Activated CD4-positive, alpha-beta memory T cell treated with anti-CD3 and anti-CD28 coated beads, Interleukin-2, amount 10 ng/mL, durations not matched to agents 7 days and 5 days (primary cell): Measurements from ENCODE around the gene ADAM19. TPM values are rescaled to one million over a fixed set of nuclear protein-coding genes. Genes with fewer than 3 reads are reported as not detected.

Source experiments
- CTCF ChIA-PET: fragments of 350-600 bp; sonication (Branson Sonifier 250); formaldehyde crosslinking; loops from one replicate; lab custom pipeline; 2021; ENCODE audit warnings: antibody characterized with exemption, inconsistent platforms; lab: Charles Lee
- POLR2A ChIA-PET: fragments of 350-600 bp; sonication (Branson Sonifier 250); formaldehyde crosslinking; loops from one replicate; lab custom pipeline; 2021; ENCODE audit warnings: antibody characterized with exemption; lab: Charles Lee
- DNase-seq: peaks from one replicate; pipeline ENCODE4 v3.0.0-alpha.2; 2020
- H3K27ac Mint-ChIP-seq: one replicate; pipeline ENCODE4 v1.8.0; 2021; ENCODE audit warnings: mild to moderate bottlenecking, mixed read lengths
- H3K27me3 Mint-ChIP-seq: one replicate; pipeline ENCODE4 v1.8.0; 2021; ENCODE audit warnings: mixed read lengths
- H3K36me3 Mint-ChIP-seq: one replicate; pipeline ENCODE4 v1.8.0; 2021; ENCODE audit warnings: low read depth, mixed read lengths
- H3K4me1 Mint-ChIP-seq: one replicate; pipeline ENCODE4 v1.8.0; 2021; ENCODE audit warnings: mixed read lengths
- H3K4me3 Mint-ChIP-seq: one replicate; pipeline ENCODE4 v1.8.0; 2021; ENCODE audit warnings: mild to moderate bottlenecking, mixed read lengths
- H3K9me3 Mint-ChIP-seq: one replicate; pipeline ENCODE4 v1.8.0; 2021; ENCODE audit warnings: mixed read lengths
- total RNA-seq, 2 experiments: library from RNA; stranded (reverse); gene quantifications; one replicate each; pipeline ENCODE4 v1.2.3, GENCODE V29; 2021

The ADAM19 gene
- total RNA-seq, 2 experiments from 2014 or later: 309 to 313 TPM

DNA sequence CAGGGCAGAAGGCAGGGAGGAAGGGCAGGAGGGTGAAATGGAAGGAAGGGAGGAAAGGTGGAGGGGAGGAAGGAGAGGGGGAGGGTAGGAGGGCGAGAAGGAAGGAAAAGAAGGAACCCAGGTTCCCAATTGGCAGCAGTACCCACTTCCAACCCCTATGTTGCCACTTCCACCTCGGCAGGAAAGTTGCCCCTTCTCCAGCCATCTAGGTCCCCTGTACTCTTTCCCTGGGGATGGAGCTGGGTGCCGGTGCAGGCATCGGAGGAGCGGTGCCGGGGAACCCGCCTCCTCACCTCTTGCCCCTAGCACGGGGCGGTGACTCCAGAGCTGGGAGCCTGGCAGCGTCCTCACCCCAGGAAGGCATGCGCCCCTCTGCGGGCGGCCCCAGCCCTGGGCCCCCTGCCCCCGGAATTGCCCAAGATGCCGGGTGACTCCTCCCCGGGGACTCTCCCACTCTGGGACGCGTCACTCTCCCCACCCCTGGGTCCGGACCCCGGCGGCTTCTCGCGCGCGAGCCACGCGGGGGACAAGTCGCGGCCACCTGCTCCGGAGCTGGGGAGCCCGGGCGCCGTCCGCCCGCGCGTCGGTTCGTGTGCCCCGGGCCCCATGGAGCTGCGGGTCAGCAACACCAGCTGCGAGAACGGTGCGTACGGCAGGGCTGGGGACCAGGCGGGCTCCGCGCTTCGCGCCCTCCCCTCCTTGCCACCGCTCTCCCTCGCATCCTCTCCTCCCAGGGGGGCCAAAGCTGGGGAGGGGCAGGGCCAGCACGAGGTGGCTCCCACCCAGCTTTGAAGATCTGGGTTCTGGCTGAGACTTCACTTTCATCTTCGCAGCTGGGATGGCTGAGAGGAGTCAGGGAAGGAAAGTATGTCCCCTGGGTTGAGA, 115.6 kb downstream of the ADAM19 start, which contains the start of gene NIPAL4:
Gene NIPAL4, plus strand, starts transcription at position 499 of the 885 bp plus-strand sequence. Its CDS starts 108 bp downstream, at position 607.
- Mint-ChIP-seq H3K27ac (no peak within 1 kb of the TSS), H3K4me1 (peaks cover 32% of the 10 kb centered on the region), H3K4me3 (peak within 1 kb of the TSS; percentile 36), H3K36me3 (no peaks in the 10 kb centered on the region), H3K27me3 (peaks cover 25% of the 10 kb centered on the region), H3K9me3 (no peaks in the 10 kb centered on the region)
- POLR2A ChIA-PET: interaction anchor here (1.1 to 1.2 kb wide), 2 partner anchors 10 to 272 kb away, joined by 3 to 5 read pairs; partner anchors contain the start of gene THG1L
- CTCF ChIA-PET: interaction anchor here (0.7 to 2.5 kb wide), 5 partner anchors 12 to 284 kb away, joined by 3 to 8 read pairs (median 5); partner anchors contain the start of gene LSM11
- no peak for DNase-seq

DNA sequence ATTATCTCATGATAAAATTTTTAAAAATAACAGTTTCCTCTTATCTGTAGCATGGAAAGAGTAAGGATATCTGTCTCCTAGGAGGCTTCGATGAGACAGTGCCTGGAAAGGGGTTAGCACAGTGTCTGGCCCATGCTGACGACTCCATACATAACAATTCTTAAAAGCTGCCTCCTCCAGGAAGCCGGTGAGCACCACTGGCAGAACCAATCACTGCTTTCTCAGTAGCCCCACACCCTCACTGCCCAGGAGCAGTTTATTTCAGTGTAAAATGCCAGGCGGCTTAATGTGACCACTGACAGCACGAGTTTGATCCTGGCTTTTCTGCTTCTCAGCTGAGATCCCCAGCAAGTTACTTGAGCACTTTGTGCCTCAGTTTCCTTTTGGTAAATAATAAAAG, 116.7 kb downstream of the ADAM19 start:
- CTCF ChIA-PET: interaction anchor here (0.7 to 1.5 kb wide), 4 partner anchors 10 to 284 kb away, joined by 3 read pairs; no protein-coding TSS in a partner anchor
- Mint-ChIP-seq H3K4me1 (peaks cover 23% of the 10 kb centered on the region), H3K4me3 (no peak overlapping the region), H3K27ac (no peak overlapping the region), H3K9me3 (no peaks in the 10 kb centered on the region), H3K27me3 (peaks cover 25% of the 10 kb centered on the region), H3K36me3 (no peaks in the 10 kb centered on the region)
- DNase-seq: no peak
- POLR2A ChIA-PET: interaction anchor here (0.6 kb wide), 1 partner anchor 1353 kb away, joined by 3 read pairs; no protein-coding TSS in a partner anchor

DNA sequence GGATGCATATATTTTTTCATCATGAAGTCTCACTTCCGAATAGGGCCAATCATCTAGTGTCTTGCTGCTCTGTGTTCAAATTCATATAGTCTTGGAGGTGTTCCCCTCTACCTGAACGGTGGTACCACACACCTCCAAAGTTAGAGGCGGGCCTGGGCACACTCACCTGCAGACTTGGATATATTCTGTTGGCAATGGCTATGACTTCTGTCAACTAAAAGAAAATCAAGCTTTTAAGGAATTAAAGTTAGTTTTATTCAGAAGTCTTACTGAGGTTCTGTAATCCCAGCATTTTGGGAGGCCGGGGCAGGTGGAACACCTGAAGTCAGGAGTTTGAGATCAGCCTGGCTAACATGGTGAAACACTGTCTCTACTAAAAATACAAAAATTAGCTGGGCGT, 118.2 kb downstream of the ADAM19 start:
- Mint-ChIP-seq H3K27ac (no peak overlapping the region), H3K36me3 (no peaks in the 10 kb centered on the region), H3K4me3 (no peak overlapping the region), H3K4me1 (peaks cover 18% of the 10 kb centered on the region), H3K9me3 (no peaks in the 10 kb centered on the region), H3K27me3 (peaks cover 25% of the 10 kb centered on the region)
- POLR2A ChIA-PET: interaction anchor here (1.3 kb wide), 1 partner anchor 22 kb away, joined by 6 read pairs; no protein-coding TSS in a partner anchor
- DNase-seq: no peak
- CTCF ChIA-PET: interaction anchor here (1.2 to 2.2 kb wide), 3 partner anchors 12 to 286 kb away, joined by 3 to 8 read pairs (median 5); no protein-coding TSS in a partner anchor

DNA sequence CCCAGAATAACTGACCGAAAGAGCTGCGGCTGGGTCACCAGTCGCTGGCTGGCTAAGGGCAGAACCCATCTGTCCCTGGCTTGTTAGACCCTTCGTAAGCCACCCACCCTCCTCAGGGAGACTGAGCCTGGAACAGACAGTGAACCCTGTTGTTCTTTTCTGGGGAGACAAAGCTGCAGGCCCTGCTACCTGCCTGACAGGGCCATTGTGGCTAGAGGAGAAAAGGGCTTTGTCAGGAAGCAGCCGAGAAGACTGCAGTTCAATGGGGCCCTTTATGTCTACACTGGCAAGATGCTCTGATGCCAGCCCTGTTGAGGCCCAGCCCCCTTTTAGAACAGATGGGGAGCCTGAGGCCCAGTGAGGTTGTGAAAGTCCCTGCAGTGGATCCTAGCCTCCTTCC, 119.3 kb downstream of the ADAM19 start:
- peaks cover 18% of the 10 kb centered on the region for H3K4me1 Mint-ChIP-seq
- peak; percentile 14 for DNase-seq
- ChIA-PET CTCF (interaction anchor here (1.9 to 2.2 kb wide), 2 partner anchors 13 to 24 kb away, joined by 5 to 8 read pairs; no protein-coding TSS in a partner anchor), POLR2A (no interaction called here)
- no peaks in the 10 kb centered on the region for H3K36me3 Mint-ChIP-seq
- H3K27me3 Mint-ChIP-seq: peaks cover 20% of the 10 kb centered on the region
- no peaks in the 10 kb centered on the region for H3K9me3 Mint-ChIP-seq
- no peak overlapping the region for H3K4me3 Mint-ChIP-seq
- no peak overlapping the region for H3K27ac Mint-ChIP-seq

DNA sequence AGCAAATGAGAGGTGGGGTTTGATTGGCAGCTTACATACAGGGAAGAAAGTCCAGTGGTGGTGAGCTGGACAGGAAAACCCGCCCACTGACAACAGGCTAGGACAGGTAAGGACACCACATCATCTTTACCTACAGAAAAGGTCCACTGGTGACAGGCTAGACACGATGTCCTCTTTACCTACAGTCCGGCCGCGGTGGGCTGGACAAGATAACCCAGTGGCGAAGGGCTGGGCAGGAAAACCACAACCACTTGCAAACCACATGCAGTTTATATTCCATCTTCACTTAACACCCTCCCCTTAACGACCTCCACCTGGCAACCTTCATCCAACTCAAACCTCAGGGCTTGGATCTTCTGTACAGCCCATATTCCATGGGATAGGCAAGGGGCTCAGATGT, 120.5 kb downstream of the ADAM19 start:
- peaks cover 9% of the 10 kb centered on the region for H3K27me3 Mint-ChIP-seq
- ChIA-PET POLR2A (no interaction called here), CTCF (interaction anchor here (1.6 kb wide), 1 partner anchor 17 kb away, joined by 4 read pairs; no protein-coding TSS in a partner anchor)
- no peak for DNase-seq
- no peak overlapping the region for H3K4me3 Mint-ChIP-seq
- H3K27ac Mint-ChIP-seq: no peak overlapping the region
- H3K36me3 Mint-ChIP-seq: no peaks in the 10 kb centered on the region
- H3K4me1 Mint-ChIP-seq: peaks cover 10% of the 10 kb centered on the region
- no peaks in the 10 kb centered on the region for H3K9me3 Mint-ChIP-seq

DNA sequence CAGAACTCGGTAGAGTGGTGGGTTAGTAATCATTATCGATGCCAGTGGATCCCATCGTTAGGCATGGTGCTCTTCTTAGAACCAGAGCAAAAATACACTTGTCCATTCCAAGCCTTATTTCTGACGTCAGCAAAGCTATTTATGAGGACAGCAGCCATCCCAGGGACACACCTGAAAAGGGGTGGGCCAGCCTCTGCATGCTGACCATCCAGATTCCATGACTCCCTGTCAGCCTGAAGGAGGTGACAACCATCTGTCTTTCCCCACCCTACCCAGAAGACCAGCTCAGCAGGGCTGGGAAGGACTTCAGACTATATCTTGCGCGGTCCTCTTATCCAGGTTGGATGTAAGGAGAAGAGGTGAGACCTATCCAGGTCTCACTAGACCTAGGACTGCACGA, 121.3 kb downstream of the ADAM19 start:
- Mint-ChIP-seq H3K9me3 (no peaks in the 10 kb centered on the region), H3K36me3 (no peaks in the 10 kb centered on the region), H3K4me3 (no peak overlapping the region), H3K27me3 (peaks cover 6% of the 10 kb centered on the region), H3K27ac (no peak overlapping the region), H3K4me1 (peaks cover 8% of the 10 kb centered on the region)
- ChIA-PET CTCF (interaction anchor here (1.6 kb wide), 1 partner anchor 17 kb away, joined by 4 read pairs; no protein-coding TSS in a partner anchor), POLR2A (no interaction called here)
- DNase-seq: no peak

DNA sequence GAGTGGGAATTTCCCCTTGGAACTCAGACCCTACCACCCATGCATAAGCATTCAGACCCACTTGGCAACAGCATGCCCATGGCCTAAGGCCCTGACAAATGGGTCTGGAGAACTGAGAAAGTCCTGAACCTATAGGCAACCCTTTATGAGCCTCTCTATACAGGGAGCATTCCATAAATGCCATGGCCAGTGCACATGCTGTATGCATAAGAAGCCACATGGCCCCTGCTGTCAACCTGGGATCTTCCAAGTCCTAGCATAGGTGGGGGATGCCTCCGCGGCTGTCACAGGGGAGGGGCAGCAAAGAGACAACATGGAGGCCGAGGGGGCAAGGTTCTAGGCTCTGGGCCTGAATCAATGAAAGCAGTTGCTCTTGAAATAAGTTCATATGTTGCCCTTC, 123.8 kb downstream of the ADAM19 start:
- ChIA-PET CTCF (no interaction called here), POLR2A (no interaction called here)
- no peaks in the 10 kb centered on the region for H3K9me3 Mint-ChIP-seq
- H3K27me3 Mint-ChIP-seq: no peaks in the 10 kb centered on the region
- H3K27ac Mint-ChIP-seq: no peak overlapping the region
- no peak for DNase-seq
- H3K4me3 Mint-ChIP-seq: no peak overlapping the region
- no peaks in the 10 kb centered on the region for H3K36me3 Mint-ChIP-seq
- H3K4me1 Mint-ChIP-seq: peaks cover 8% of the 10 kb centered on the region

DNA sequence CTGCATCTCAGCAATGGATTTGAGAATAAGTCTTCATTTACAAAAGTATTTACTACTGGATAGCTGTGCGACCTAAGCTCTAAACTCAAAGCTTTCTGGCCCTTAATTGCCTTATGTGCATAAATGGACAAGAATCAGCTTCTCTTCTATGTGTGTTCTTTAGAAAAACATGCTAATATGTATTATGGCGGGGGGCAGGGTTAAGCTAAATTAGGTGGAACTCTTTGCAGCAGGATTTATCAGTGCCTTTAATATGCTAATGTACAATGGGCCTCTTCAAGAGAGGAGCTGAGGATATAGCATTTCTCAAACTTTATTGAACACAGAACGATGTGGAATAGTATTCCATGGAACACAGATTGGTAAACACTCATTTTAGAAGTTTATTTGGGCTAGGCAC, 125.6 kb downstream of the ADAM19 start:
- DNase-seq: no peak
- H3K36me3 Mint-ChIP-seq: no peaks in the 10 kb centered on the region
- no peak overlapping the region for H3K27ac Mint-ChIP-seq
- H3K27me3 Mint-ChIP-seq: no peaks in the 10 kb centered on the region
- H3K9me3 Mint-ChIP-seq: no peaks in the 10 kb centered on the region
- ChIA-PET CTCF (interaction anchor here (0.7 to 1.8 kb wide), 6 partner anchors 18 to 293 kb away, joined by 3 to 4 read pairs (median 4); no protein-coding TSS in a partner anchor), POLR2A (no interaction called here)
- H3K4me3 Mint-ChIP-seq: no peak overlapping the region
- H3K4me1 Mint-ChIP-seq: peaks cover 3% of the 10 kb centered on the region

DNA sequence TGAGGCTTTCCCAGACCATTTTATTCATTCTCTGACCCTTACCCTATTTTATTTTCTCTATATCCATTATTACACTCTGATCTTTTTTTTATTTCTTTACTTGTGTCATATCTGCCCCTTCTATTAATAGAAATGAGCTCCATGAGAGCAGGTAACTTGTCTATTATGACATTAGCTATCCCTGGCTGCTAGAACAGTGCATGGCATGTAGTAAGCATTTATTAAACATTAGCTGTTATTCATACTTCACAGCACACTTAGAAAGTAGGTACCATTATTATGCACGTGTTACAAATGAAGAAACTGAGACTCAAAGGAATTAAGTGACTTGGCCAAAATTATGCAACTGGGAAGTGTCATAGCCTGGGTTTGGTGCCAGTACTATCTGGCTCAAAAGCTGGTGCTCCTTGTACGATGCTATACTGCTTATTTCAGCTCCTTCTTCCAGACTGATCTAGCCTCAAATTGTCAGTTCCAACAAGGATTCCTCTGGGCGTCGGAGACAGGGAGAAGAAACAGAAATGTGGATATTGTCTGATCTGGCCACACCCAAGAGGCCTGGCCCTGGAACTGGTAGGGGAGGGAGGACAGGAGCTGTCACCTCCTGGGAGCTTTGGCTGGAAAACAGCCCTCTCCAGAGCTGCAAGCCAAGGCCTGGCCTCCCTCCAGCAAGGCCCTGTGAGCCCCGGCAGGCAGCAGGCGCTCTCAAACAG, 126.4 kb downstream of the ADAM19 start:
- Mint-ChIP-seq H3K27me3 (no peaks in the 10 kb centered on the region), H3K4me3 (no peak overlapping the region), H3K9me3 (no peaks in the 10 kb centered on the region), H3K36me3 (no peaks in the 10 kb centered on the region), H3K27ac (no peak overlapping the region), H3K4me1 (no peaks in the 10 kb centered on the region)
- DNase-seq: no peak
- CTCF ChIA-PET: interaction anchor here (0.9 to 1.8 kb wide), 4 partner anchors 17 to 294 kb away, joined by 3 to 5 read pairs (median 4); partner anchors contain the start of gene LSM11
- POLR2A ChIA-PET: interaction anchor here (1.2 kb wide), 1 partner anchor 15 kb away, joined by 3 read pairs; no protein-coding TSS in a partner anchor

DNA sequence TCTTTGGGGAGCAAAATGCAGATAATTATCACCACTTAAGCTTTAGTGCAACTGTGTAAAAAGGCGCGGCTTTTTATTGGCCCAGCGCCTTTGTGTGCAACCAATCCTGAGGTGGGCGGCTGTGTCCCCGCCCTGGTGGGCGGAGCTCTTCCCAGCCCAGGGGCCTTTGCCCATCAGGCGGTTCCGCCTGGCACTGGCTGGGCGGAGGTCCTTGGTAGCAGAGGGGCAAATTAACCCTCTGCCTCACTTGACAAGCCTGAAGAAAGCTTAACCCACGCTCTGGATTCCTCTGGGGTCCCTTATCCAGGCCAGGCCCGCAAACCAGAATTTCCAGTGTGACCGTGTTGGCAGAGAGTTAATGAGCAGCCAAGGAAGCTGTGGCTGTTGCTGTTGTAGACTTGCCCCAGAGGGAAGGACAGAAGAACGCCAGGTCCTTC, 128.4 kb downstream of the ADAM19 start:
- POLR2A ChIA-PET: no interaction called here
- H3K4me3 Mint-ChIP-seq: no peak overlapping the region
- H3K27me3 Mint-ChIP-seq: no peaks in the 10 kb centered on the region
- CTCF ChIA-PET: interaction anchor here (1.1 to 1.7 kb wide), 2 partner anchors 15 to 24 kb away, joined by 3 to 6 read pairs; no protein-coding TSS in a partner anchor
- no peak overlapping the region for H3K27ac Mint-ChIP-seq
- H3K4me1 Mint-ChIP-seq: no peaks in the 10 kb centered on the region
- no peak for DNase-seq
- H3K9me3 Mint-ChIP-seq: no peaks in the 10 kb centered on the region
- no peaks in the 10 kb centered on the region for H3K36me3 Mint-ChIP-seq

DNA sequence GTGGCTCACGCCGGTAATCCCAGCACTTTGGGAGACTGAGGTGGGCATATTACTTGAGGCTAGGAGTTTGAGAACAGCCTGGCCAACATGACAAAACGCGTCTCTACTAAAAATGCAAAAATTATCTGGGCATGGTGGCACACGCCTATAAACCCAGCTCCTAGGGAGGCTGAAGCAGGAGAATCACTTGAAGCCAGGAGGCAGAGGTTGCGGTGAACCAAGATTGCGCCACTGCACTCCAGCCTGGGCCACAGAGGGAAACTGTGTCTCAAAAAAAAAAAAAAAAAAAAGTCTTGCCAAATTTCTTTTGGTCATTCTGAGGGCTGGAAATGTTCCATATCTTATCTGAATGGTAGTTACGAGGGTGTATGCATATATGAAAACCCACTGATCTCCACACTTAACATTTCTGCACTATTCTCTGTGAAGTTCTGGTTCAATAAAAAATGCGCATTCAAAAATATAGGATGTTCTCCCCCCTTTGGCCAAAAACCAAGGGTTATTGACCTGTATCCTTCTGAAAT, 129.1 kb downstream of the ADAM19 start:
- DNase-seq: no peak
- Mint-ChIP-seq H3K9me3 (no peaks in the 10 kb centered on the region), H3K27ac (no peak overlapping the region), H3K36me3 (no peaks in the 10 kb centered on the region), H3K4me3 (no peak overlapping the region), H3K4me1 (no peaks in the 10 kb centered on the region), H3K27me3 (no peaks in the 10 kb centered on the region)
- ChIA-PET CTCF (interaction anchor here (1.0 to 1.7 kb wide), 3 partner anchors 14 to 25 kb away, joined by 3 to 6 read pairs (median 3); no protein-coding TSS in a partner anchor), POLR2A (no interaction called here)

DNA sequence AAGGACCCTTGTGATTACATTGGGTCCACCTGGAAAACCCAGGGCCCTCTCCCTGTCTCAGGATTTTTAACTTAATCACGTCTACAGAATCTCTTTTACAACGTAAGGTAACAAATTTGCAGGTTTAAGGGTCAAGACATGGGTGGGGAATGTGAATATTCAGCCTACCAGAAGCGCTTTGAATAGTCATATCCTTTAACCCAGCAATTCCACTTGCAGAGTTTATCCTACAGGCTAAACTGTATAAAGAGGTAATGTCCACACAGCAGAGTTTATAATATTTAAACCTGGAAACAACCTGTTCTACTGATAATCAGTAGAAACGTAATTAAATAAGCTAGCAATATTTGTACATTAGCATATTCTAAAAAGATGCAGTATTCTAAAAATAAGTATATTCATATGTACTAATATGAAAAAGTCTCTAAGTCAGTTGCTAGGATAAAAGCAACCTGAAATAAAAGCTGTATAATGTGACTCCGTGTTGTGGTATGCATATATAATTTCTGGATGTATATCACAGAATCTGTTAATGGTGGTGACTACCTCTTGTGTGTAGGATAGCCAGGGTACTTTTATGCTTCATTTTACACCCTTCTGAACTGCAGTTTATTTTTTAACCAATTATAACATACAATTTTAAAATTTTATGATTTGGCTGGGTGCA, 129.7 kb downstream of the ADAM19 start:
- Mint-ChIP-seq H3K4me1 (no peaks in the 10 kb centered on the region), H3K27ac (no peak overlapping the region), H3K9me3 (no peaks in the 10 kb centered on the region), H3K36me3 (no peaks in the 10 kb centered on the region), H3K4me3 (no peak overlapping the region), H3K27me3 (no peaks in the 10 kb centered on the region)
- ChIA-PET CTCF (interaction anchor here (1.0 kb wide), 1 partner anchor 26 kb away, joined by 3 read pairs; no protein-coding TSS in a partner anchor), POLR2A (no interaction called here)
- no peak for DNase-seq
